NB4 (cell line): ENCODE results near the gene PHYHIPL.

Source experiments
- DNase-seq: peaks from one replicate; pipeline ENCODE4 v3.0.0; 2010; ENCODE audit warnings: low read depth
- H3K4me3 ChIP-seq: one replicate; pipeline ENCODE4 v1.5.1; 2011; ENCODE audit warnings: mild to moderate bottlenecking, low read depth, low read length, moderate library complexity
- CTCF ChIP-seq: IDR thresholded peaks from one replicate; pipeline ENCODE4 v1.5.1; 2012; ENCODE audit warnings: low read depth, low read length
- MYC ChIP-seq: IDR thresholded peaks from 2 replicates; pipeline ENCODE4 v1.6.1; 2011; ENCODE audit warnings: low read depth, low read length
- POLR2A ChIP-seq: IDR thresholded peaks from 2 replicates; pipeline ENCODE4 v1.6.1; 2011; ENCODE audit warnings: mild to moderate bottlenecking; ENCODE audit not compliant: insufficient read length; ENCODE audit errors: extremely low read depth
- TF ChIP-seq, protein P1 (sequence below): IDR thresholded peaks from 2 replicates; pipeline ENCODE4 v1.6.1; 2011; ENCODE audit warnings: low read depth, low read length

PHYHIPL gene

GRCh38 chr10:59284118-59284975, 107.9 kb downstream of the PHYHIPL start:
- H3K4me3 ChIP-seq = no peak overlapping the region
- TF ChIP-seq POLR2A = no peak
- no peak for TF ChIP-seq MYC
- TF ChIP-seq CTCF = no peak
- TF ChIP-seq, protein P1, sequence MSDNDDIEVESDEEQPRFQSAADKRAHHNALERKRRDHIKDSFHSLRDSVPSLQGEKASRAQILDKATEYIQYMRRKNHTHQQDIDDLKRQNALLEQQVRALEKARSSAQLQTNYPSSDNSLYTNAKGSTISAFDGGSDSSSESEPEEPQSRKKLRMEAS = no peak
- no peak for DNase-seq

DNA sequence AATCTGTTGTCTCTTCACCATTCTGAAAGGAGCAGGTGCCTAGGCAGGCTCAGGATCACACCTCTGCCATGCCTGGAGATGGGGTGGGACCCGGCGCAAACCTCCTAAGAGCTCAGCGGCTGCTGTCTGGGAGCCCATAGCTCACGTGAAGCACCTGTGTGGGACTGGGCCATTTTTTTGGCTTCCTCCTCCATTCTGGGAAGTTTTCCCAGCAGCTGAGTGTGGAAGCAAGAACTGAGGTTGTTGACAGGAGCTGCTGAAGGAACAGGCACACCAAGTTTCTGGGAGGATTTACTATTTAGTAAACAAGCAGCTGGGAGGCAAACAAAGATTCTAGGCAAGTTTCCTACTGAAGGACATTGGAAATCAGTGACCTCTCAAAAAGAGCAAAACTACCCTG, 108.6 kb downstream of the PHYHIPL start:
- no peak overlapping the region for H3K4me3 ChIP-seq
- no peak for DNase-seq
- TF ChIP-seq POLR2A (no peak), CTCF (no peak), MYC (no peak)
- TF ChIP-seq, protein P1 = no peak

- TF ChIP-seq, protein P1 = no peak
- TF ChIP-seq POLR2A (no peak), CTCF (no peak), MYC (no peak)
- DNase-seq = no peak
- H3K4me3 ChIP-seq = no peak overlapping the region
These were observed 109.4 kb downstream of the PHYHIPL start for GRCh38 chr10:59285848-59286247.

DNA sequence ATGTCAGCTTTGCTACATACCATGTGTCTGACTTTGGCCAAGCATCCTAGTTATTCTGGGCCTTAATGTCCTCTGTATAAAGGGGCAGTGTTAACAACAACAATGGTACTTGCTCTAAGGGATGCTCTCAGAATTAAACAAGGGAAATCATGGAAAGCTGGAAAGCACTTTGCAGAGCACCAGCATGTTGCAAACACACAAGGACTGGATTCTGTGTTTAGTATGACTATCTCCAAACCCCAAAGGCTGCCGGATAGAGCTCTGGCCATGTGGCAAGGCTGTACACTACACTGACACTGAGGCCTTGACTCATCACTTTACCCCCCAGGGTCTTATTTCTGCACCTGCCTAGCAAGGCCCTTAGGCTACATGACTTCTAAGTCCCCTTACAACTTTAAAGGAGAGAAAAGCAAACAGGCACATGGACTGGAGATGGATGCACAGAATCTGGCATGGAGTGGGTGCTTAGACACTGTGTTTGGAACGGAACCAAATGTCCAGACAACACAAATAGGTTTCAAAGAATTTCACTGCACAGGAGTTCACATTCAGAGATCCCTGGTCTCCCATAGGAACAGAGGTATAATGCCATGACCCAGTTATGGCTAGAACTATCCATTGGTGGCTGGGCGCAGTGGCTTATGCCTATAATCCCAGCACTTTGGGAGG, 111.3 kb downstream of the PHYHIPL start:
- no peak overlapping the region for H3K4me3 ChIP-seq
- no peak for TF ChIP-seq MYC
- no peak for TF ChIP-seq POLR2A
- TF ChIP-seq CTCF = no peak
- TF ChIP-seq, protein P1 = no peak
- DNase-seq = no peak

DNA sequence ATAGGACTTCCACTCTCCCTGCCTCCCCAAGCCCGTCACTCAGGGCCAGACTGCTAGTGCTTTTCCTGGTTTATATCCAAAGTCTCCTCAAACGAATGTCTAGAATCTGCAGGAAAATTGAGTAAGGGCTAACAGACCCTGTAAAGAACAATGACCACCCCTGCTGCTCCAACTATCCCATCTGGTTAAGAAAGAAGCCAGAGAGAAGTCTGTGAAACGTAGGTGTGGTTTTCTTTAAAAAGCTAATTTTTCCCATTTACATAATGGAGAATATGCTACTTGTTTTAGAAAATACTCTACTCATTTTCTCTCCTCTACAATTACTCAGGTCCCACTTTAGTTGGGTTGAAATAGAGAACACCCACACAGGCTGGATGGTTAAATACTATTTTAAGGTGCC, 113.4 kb downstream of the PHYHIPL start:
- H3K4me3 ChIP-seq = no peak overlapping the region
- no peak for DNase-seq
- TF ChIP-seq POLR2A (no peak), MYC (no peak), CTCF (no peak)
- TF ChIP-seq, protein P1 = no peak
